Loucy (cell line): ENCODE measurements around the gene PIP5K1C.

Source experiments
- H2AFZ ChIP-seq: fragments of 200-600 bp; sonication (generic); 2 replicates; pipeline ENCODE4 v1.6.0; 2016; ENCODE audit warnings: antibody characterized with exemption, mild to moderate bottlenecking, low read length, moderate library complexity
- H3F3A ChIP-seq: fragments of 200-600 bp; 2 replicates; pipeline ENCODE4 v1.6.0; 2016; ENCODE audit warnings: antibody characterized with exemption, low read depth, mild to moderate bottlenecking
- H3K27me3 ChIP-seq: fragments of 200-600 bp; sonication (generic); 2 replicates; pipeline ENCODE4 v1.6.1; 2014; ENCODE audit warnings: low read length, mild to moderate bottlenecking; ENCODE audit not compliant: insufficient read depth, poor library complexity, severe bottlenecking
- H3K36me3 ChIP-seq: fragments of 200-600 bp; sonication (generic); 2 replicates; pipeline ENCODE4 v1.6.1; 2016; ENCODE audit warnings: low read length; ENCODE audit not compliant: insufficient read depth
- H3K4me1 ChIP-seq: fragments of 200-600 bp; sonication (generic); 2 replicates; pipeline ENCODE4 v1.5.1; 2014; ENCODE audit warnings: low read length, mild to moderate bottlenecking; ENCODE audit not compliant: insufficient read depth, poor library complexity, severe bottlenecking
- H3K4me2 ChIP-seq: fragments of 200-600 bp; sonication (generic); 2 replicates; pipeline ENCODE4 v1.6.0; 2014; ENCODE audit warnings: antibody characterized with exemption, low read length, low read depth, mild to moderate bottlenecking; ENCODE audit not compliant: poor library complexity, severe bottlenecking
- H3K4me3 ChIP-seq: fragments of 200-600 bp; sonication (generic); 2 replicates; pipeline ENCODE4 v1.5.1; 2014; ENCODE audit warnings: low read length, mild to moderate bottlenecking, mixed read lengths; ENCODE audit not compliant: poor library complexity, severe bottlenecking
- H3K79me2 ChIP-seq: fragments of 200-600 bp; sonication (generic); 2 replicates; pipeline ENCODE4 v1.6.1; 2014; ENCODE audit warnings: low read length; ENCODE audit not compliant: insufficient read depth
- H3K9ac ChIP-seq: fragments of 200-600 bp; sonication (generic); 2 replicates; pipeline ENCODE4 v1.6.0; 2014; ENCODE audit warnings: mild to moderate bottlenecking, low read depth, low read length, moderate library complexity; ENCODE audit not compliant: poor library complexity, severe bottlenecking
- H3K9me2 ChIP-seq: fragments of 200-600 bp; sonication (generic); replicated peaks from 2 replicates; pipeline ENCODE4 v1.6.1; 2016; ENCODE audit warnings: low read depth, low read length, mixed read lengths
- H3K9me3 ChIP-seq: fragments of 200-600 bp; sonication (generic); 2 replicates; pipeline ENCODE4 v1.6.1; 2014; ENCODE audit warnings: mild to moderate bottlenecking, antibody characterized with exemption, low read length, low read depth; ENCODE audit not compliant: insufficient read depth
- H4K20me1 ChIP-seq: fragments of 200-600 bp; sonication (generic); 2 replicates; pipeline ENCODE4 v1.6.0; 2014; ENCODE audit warnings: antibody characterized with exemption, low read length, mild to moderate bottlenecking; ENCODE audit not compliant: insufficient read depth, poor library complexity, severe bottlenecking
- CTCF ChIP-seq: fragments of 200-600 bp; sonication (generic); conservative IDR thresholded peaks from 2 replicates; pipeline ENCODE4 v1.5.1; 2014; ENCODE audit warnings: mild to moderate bottlenecking, antibody characterized with exemption, low read length
- EZH2phosphoT487 ChIP-seq: fragments of 200-600 bp; IDR thresholded peaks from 2 replicates; pipeline ENCODE4 v1.6.1; 2018; ENCODE audit warnings: antibody characterized with exemption, mild to moderate bottlenecking, moderate library complexity, borderline replicate concordance

Gene PIP5K1C

GRCh38 chr19:3712663-3713611, 12.7 kb upstream of the PIP5K1C start:
- Histone ChIP-seq H4K20me1 (no peaks in the 10 kb centered on the region), H3K9me2 (no peaks in the 10 kb centered on the region), H3K27me3 (no peaks in the 10 kb centered on the region), H3K4me2 (no peak overlapping the region), H3K79me2 (no peaks in the 10 kb centered on the region), H3K4me1 (no peaks in the 10 kb centered on the region), H3K9ac (no peak overlapping the region), H3F3A (no peaks in the 10 kb centered on the region), H3K9me3 (no peaks in the 10 kb centered on the region), H3K36me3 (no peaks in the 10 kb centered on the region), H2AFZ (no peak overlapping the region; the same call in 1 of the 2 replicates), H3K4me3 (no peak overlapping the region)
- no peak for TF ChIP-seq EZH2phosphoT487
- no peak for TF ChIP-seq CTCF

- Histone ChIP-seq H2AFZ (no peak overlapping the region), H3K4me2 (no peak overlapping the region), H4K20me1 (no peaks in the 10 kb centered on the region), H3K79me2 (no peaks in the 10 kb centered on the region), H3K4me3 (no peak overlapping the region), H3K36me3 (no peaks in the 10 kb centered on the region), H3K4me1 (no peaks in the 10 kb centered on the region), H3K9me2 (no peaks in the 10 kb centered on the region), H3F3A (no peaks in the 10 kb centered on the region), H3K27me3 (no peaks in the 10 kb centered on the region), H3K9me3 (no peaks in the 10 kb centered on the region), H3K9ac (no peak overlapping the region)
- no peak for TF ChIP-seq EZH2phosphoT487
- no peak for TF ChIP-seq CTCF
Measured at GRCh38 chr19:3710265-3710812, 10.1 kb upstream of the PIP5K1C start.

- Histone ChIP-seq H3K79me2 (no peaks in the 10 kb centered on the region), H3K9me2 (no peaks in the 10 kb centered on the region), H3K9me3 (no peaks in the 10 kb centered on the region), H3K4me2 (no peak within 1 kb of the TSS), H3F3A (no peaks in the 10 kb centered on the region), H3K36me3 (no peaks in the 10 kb centered on the region), H4K20me1 (no peaks in the 10 kb centered on the region), H3K27me3 (no peaks in the 10 kb centered on the region), H3K4me1 (no peaks in the 10 kb centered on the region), H2AFZ (no peak within 1 kb of the TSS; the same call in 1 of the 2 replicates), H3K4me3 (no peak within 1 kb of the TSS), H3K9ac (no peak within 1 kb of the TSS)
- no peak for TF ChIP-seq EZH2phosphoT487
- TF ChIP-seq CTCF = no peak
Measured at GRCh38 chr19:3708207-3708931, 8.1 kb upstream of the PIP5K1C start, which contains the start of gene TJP3. Gene TJP3 (plus strand): TSS chr19:3708384. CDS start chr19:3728433, 20,049 bp downstream.
